Suprapubic skin (tissue), 3 donors: ENCODE data around the gene RBM33.

Experiments used
- CTCF ChIP-seq, 2 donors: fragments of 200-600 bp in 1 of 2; fragments of 450-650 bp in 1 of 2; sonication (generic) in 1 of 2; IDR thresholded peaks; one replicate each; pipeline ENCODE4 v1.5.1; 2016 to 2019; ENCODE audit warnings: antibody characterized with exemption in 2 of 2, mild to moderate bottlenecking in 1 of 2, moderate library complexity in 1 of 2
- EP300 ChIP-seq: sonication (generic); formaldehyde crosslinking; IDR thresholded peaks from one replicate; pipeline ENCODE4 v1.6.1; 2017; ENCODE audit warnings: antibody characterized with exemption
- POLR2A ChIP-seq, 2 donors: fragments of 450-650 bp; IDR thresholded peaks; one replicate each; pipeline ENCODE4 v1.6.1; 2017; ENCODE audit warnings: antibody characterized with exemption in 2 of 2, mild to moderate bottlenecking in 2 of 2, moderate library complexity in 2 of 2

- no peak for TF ChIP-seq POLR2A (IDR thresholded peaks at IDR 0.05)
- peak; percentile 9 to 85 for TF ChIP-seq CTCF (IDR thresholded peaks at IDR 0.05)
- TF ChIP-seq EP300: no peak
Observed at GRCh38 chr7:155796381-155797261, 152.2 kb downstream of the RBM33 start.
